Iris pigment epithelial cell (primary cell): ENCODE measurements around the gene SYK.

Source experiments
- DNase-seq: peaks from one replicate; pipeline ENCODE4 v3.0.0-alpha.2; 2011; ENCODE audit warnings: low read depth

SYK gene

GRCh38 chr9:90906316-90907055 lies 104.9 kb downstream of the SYK start:
- no peak for DNase-seq

- DNase-seq = no peak
These were observed 105.4 kb downstream of the SYK start for GRCh38 chr9:90907056-90907445.

- no peak for DNase-seq
These were observed 106.2 kb downstream of the SYK start for GRCh38 chr9:90907790-90908189.

GRCh38 chr9:90909225-90909624 lies 107.6 kb downstream of the SYK start:
- DNase-seq = no peak

- no peak for DNase-seq
These were observed 108.2 kb downstream of the SYK start for GRCh38 chr9:90909747-90910283.

GRCh38 chr9:90914196-90914595 lies 112.6 kb downstream of the SYK start:
- DNase-seq = no peak

- DNase-seq = peak; percentile 71
These were observed 113.4 kb downstream of the SYK start for GRCh38 chr9:90914868-90915483.

- peak; percentile 46 for DNase-seq
These were observed 114.1 kb downstream of the SYK start for GRCh38 chr9:90915693-90916092.

GRCh38 chr9:90916147-90916734 lies 114.6 kb downstream of the SYK start:
- DNase-seq = no peak

- DNase-seq = no peak
These were observed 118.3 kb downstream of the SYK start for GRCh38 chr9:90919883-90920282.

GRCh38 chr9:90921104-90921503 lies 119.5 kb downstream of the SYK start:
- no peak for DNase-seq

- DNase-seq = no peak
These were observed 120.3 kb downstream of the SYK start for GRCh38 chr9:90921969-90922368.

GRCh38 chr9:90925581-90926257 lies 124.1 kb downstream of the SYK start:
- DNase-seq = peak; percentile 97

- peak; percentile 12 for DNase-seq
These were observed 125.3 kb downstream of the SYK start for GRCh38 chr9:90926936-90927335.

- DNase-seq = no peak
These were observed 125.9 kb downstream of the SYK start for GRCh38 chr9:90927496-90927895.

- DNase-seq = no peak
These were observed 128.0 kb downstream of the SYK start for GRCh38 chr9:90929626-90930025.

- DNase-seq = no peak
These were observed 131.8 kb downstream of the SYK start for GRCh38 chr9:90933468-90933867.

GRCh38 chr9:90939351-90939750 lies 137.7 kb downstream of the SYK start:
- no peak for DNase-seq

GRCh38 chr9:90940280-90940679 lies 138.7 kb downstream of the SYK start:
- DNase-seq = no peak

- DNase-seq = no peak
These were observed 140.0 kb downstream of the SYK start for GRCh38 chr9:90941661-90942060.

- no peak for DNase-seq
These were observed 140.9 kb downstream of the SYK start for GRCh38 chr9:90942555-90942954.

GRCh38 chr9:90943341-90943740 lies 141.7 kb downstream of the SYK start:
- DNase-seq = no peak

- no peak for DNase-seq
These were observed 143.7 kb downstream of the SYK start for GRCh38 chr9:90945336-90945735.
